ENCODE results near the gene PRKCI. TPM values are rescaled to one million over a fixed set of nuclear protein-coding genes. Genes with fewer than 3 reads are reported as not detected.

PRKCI gene
- total RNA-seq, 1 experiment from 2014 or later: 62.8 TPM

GRCh38 chr3:170346481-170347392, 124.5 kb downstream of the PRKCI start:
- peak; percentile 35 for DNase-seq (ENCODE audit: unreplicated experiment)
- ChIA-PET POLR2A (interaction anchor here (1.1 to 2.9 kb wide), 2 partner anchors 10 to 45 kb away, joined by 3 to 9 read pairs; partner anchors contain the start of gene SKIL), CTCF (no interaction called here)
- Mint-ChIP-seq H3K36me3 (ENCODE audit: insufficient read depth, unreplicated experiment) (no peaks in the 10 kb centered on the region), H3K4me3 (ENCODE audit: unreplicated experiment) (no peak overlapping the region), H3K27me3 (ENCODE audit: insufficient read depth, unreplicated experiment) (no peaks in the 10 kb centered on the region), H3K4me1 (ENCODE audit: insufficient read depth, unreplicated experiment) (no peaks in the 10 kb centered on the region), H3K27ac (ENCODE audit: low read depth, unreplicated experiment) (no peak overlapping the region), H3K9me3 (ENCODE audit: unreplicated experiment) (no peaks in the 10 kb centered on the region)
- TF ChIP-seq CTCF (IDR thresholded peaks at IDR 0.05; ENCODE audit: unreplicated experiment): no peak
- intact Hi-C loops (cut with micrococcal nuclease): no loop called here
- no TSS peak for BruUV-seq (replicated peaks)

GRCh38 chr3:170350515-170351413, 128.5 kb downstream of the PRKCI start:
- Mint-ChIP-seq H3K27ac (ENCODE audit: low read depth, unreplicated experiment) (no peak overlapping the region), H3K9me3 (ENCODE audit: unreplicated experiment) (no peaks in the 10 kb centered on the region), H3K4me3 (ENCODE audit: unreplicated experiment) (no peak overlapping the region), H3K36me3 (ENCODE audit: insufficient read depth, unreplicated experiment) (no peaks in the 10 kb centered on the region), H3K4me1 (ENCODE audit: insufficient read depth, unreplicated experiment) (peaks cover 4% of the 10 kb centered on the region), H3K27me3 (ENCODE audit: insufficient read depth, unreplicated experiment) (no peaks in the 10 kb centered on the region)
- BruUV-seq (replicated peaks): no TSS peak
- ChIA-PET POLR2A (interaction anchor here (0.5 kb wide), 1 partner anchor 1097 kb away, joined by 3 read pairs; no protein-coding TSS in a partner anchor), CTCF (interaction anchor here (0.6 to 0.7 kb wide), 2 partner anchors 61 to 459 kb away, joined by 3 read pairs; no protein-coding TSS in a partner anchor)
- intact Hi-C loops (cut with micrococcal nuclease): no loop called here
- no peak for DNase-seq (ENCODE audit: unreplicated experiment)
- TF ChIP-seq CTCF (IDR thresholded peaks at IDR 0.05; ENCODE audit: unreplicated experiment): no peak

GRCh38 chr3:170352936-170353335, 130.7 kb downstream of the PRKCI start:
- POLR2A ChIA-PET: interaction anchor here (0.6 kb wide), 1 partner anchor 537 kb away, joined by 3 read pairs; no protein-coding TSS in a partner anchor

More at GRCh38 chr3:170352936-170353335, 130.7 kb downstream of the PRKCI start:
- H3K9me3 Mint-ChIP-seq (ENCODE audit: unreplicated experiment): no peaks in the 10 kb centered on the region
- no peak for DNase-seq (ENCODE audit: unreplicated experiment)
- TF ChIP-seq CTCF (IDR thresholded peaks at IDR 0.05; ENCODE audit: unreplicated experiment): no peak
- no peak overlapping the region for H3K4me3 Mint-ChIP-seq (ENCODE audit: unreplicated experiment)
- H3K4me1 Mint-ChIP-seq (ENCODE audit: insufficient read depth, unreplicated experiment): peaks cover 12% of the 10 kb centered on the region
- no peaks in the 10 kb centered on the region for H3K27me3 Mint-ChIP-seq (ENCODE audit: insufficient read depth, unreplicated experiment)
- BruUV-seq (replicated peaks): no TSS peak
- intact Hi-C loops (cut with micrococcal nuclease): no loop called here
- no peaks in the 10 kb centered on the region for H3K36me3 Mint-ChIP-seq (ENCODE audit: insufficient read depth, unreplicated experiment)
- H3K27ac Mint-ChIP-seq (ENCODE audit: low read depth, unreplicated experiment): no peak overlapping the region
- CTCF ChIA-PET: interaction anchor here (0.6 to 0.8 kb wide), 2 partner anchors 163 to 460 kb away, joined by 3 read pairs; no protein-coding TSS in a partner anchor

Data from MCF 10A (cell line).